Psoas muscle (tissue), 8 donors: ENCODE results near the gene OR4D2. TPM values are rescaled to one million over a fixed set of nuclear protein-coding genes. Genes with fewer than 3 reads are reported as not detected.

Experiments used
- ATAC-seq, 4 donors: fragments of 200-7000 bp; cut with Tn5 transposase; one replicate each; pipeline ENCODE4 v1.9.1; 2020; ENCODE audit warnings: moderate library complexity in 3 of 4, mild to moderate bottlenecking in 2 of 4
- DNase-seq, 2 donors: peaks; one replicate each; pipeline ENCODE4 v3.0.0-alpha.2; 2020
- H3K27ac ChIP-seq: fragments of 200-600 bp; one replicate; pipeline ENCODE4 v1.8.0; 2022
- H3K27me3 ChIP-seq, 3 donors: fragments of 200-600 bp in 1 of 3; one replicate each; pipeline versions ENCODE4 v1.6.1 to v1.8.0; 2013 to 2022; ENCODE audit warnings: low read length in 2 of 3, mild to moderate bottlenecking in 2 of 3, moderate library complexity in 1 of 3; ENCODE audit not compliant: insufficient read depth in 3 of 3
- H3K36me3 ChIP-seq, 2 donors: fragments of 200-600 bp in 1 of 2; one replicate each; pipeline versions ENCODE4 v1.6.1 to v1.8.0; 2013 to 2022; ENCODE audit warnings: low read depth in 1 of 2, mild to moderate bottlenecking in 1 of 2, moderate library complexity in 1 of 2; ENCODE audit not compliant: insufficient read depth in 1 of 2
- H3K4me1 ChIP-seq: fragments of 200-600 bp; one replicate; pipeline ENCODE4 v1.8.0; 2022
- H3K4me3 ChIP-seq: fragments of 200-600 bp; one replicate; pipeline ENCODE4 v1.8.0; 2022; ENCODE audit warnings: mild to moderate bottlenecking
- H3K9me3 ChIP-seq: fragments of 200-600 bp; one replicate; pipeline ENCODE4 v1.8.0; 2022
- CTCF ChIP-seq: fragments of 200-600 bp; IDR thresholded peaks from one replicate; pipeline ENCODE4 v1.8.0; 2022; ENCODE audit warnings: antibody characterized with exemption
- WGBS, 3 donors: extraction: QIAGEN DNeasy Blood & Tissue Kit; methylation state at CpG; one replicate each; pipeline versions ENCODE4 v1.1.6 to v1.1.7; 2013; 5-methylcytosine and 5-hydroxymethylcytosine counted together
- intact Hi-C, 2 donors: fragments of 100-400 bp; cut with DNase I; formaldehyde crosslinking; loops; one replicate each; pipeline versions ENCODE4 v1.11.0 to v1.14.2; 2022
- polyA plus RNA-seq, 3 donors: library from polyadenylated mRNA; stranded (reverse); fragments of 200-250 nt; gene quantifications; one replicate each; pipeline ENCODE4 v1.2.3, GENCODE V29; 2013
- total RNA-seq, 4 donors: library from RNA; stranded (reverse); fragmentation: NEBNext Ultra II Directional in 2 of 4; extraction: Animal tissue kit (Norgen Biotek cat#: 25700) in 2 of 4; gene quantifications; one replicate each; pipeline versions ENCODE4 v1.2.1 to v1.2.4, GENCODE V29; 2021 to 2023
- donor health status: healthy with polysubstance abuse.
- donor health status: DM: no; HTN: no; CAD: no; lungs with moderate emphysema.
- donor health status: Bipolar disorder and iron deficiency.
- donor health status: healthy.
- donor health status: DM: yes; HTN: yes; CAD: no.
- donor health status: DM: no; HTN: no; CAD: no.
- donor health status: DM: no; HTN: no; CAD: no.
- donor health status: DM: yes; HTN: yes; CAD: no.

Gene OR4D2
- total and polyA plus RNA-seq, 7 donors: not detected

- H3K4me3 ChIP-seq: no peak overlapping the region
- no peaks in the 10 kb centered on the region for H3K4me1 ChIP-seq
- peaks cover 13 to 70% of the 10 kb centered on the region in 2 donors for H3K36me3 ChIP-seq
- H3K27ac ChIP-seq: no peak overlapping the region
- intact Hi-C loops: no loop called here
- H3K27me3 ChIP-seq: no peaks in the 10 kb centered on the region
- 69 to 85% (median 77%) methylated on average over 3 of the region's 3 CpGs for WGBS, 3 donors
- H3K9me3 ChIP-seq: no peaks in the 10 kb centered on the region
- ATAC-seq (no peak), DNase-seq (no peak)
- no peak for TF ChIP-seq CTCF
Observed at GRCh38 chr17:58207451-58207850, 40.7 kb downstream of the OR4D2 start.

- peaks cover 16 to 79% of the 10 kb centered on the region in 2 donors for H3K36me3 ChIP-seq
- WGBS, 3 donors: 91 to 95% (median 93%) methylated on average over 4 to 5 of the region's 5 CpGs
- no peaks in the 10 kb centered on the region for H3K9me3 ChIP-seq
- TF ChIP-seq CTCF: no peak
- intact Hi-C loops: no loop called here
- no peak overlapping the region for H3K27ac ChIP-seq
- H3K4me1 ChIP-seq: no peaks in the 10 kb centered on the region
- H3K4me3 ChIP-seq: no peak overlapping the region
- DNase-seq (no peak), ATAC-seq (no peak)
- no peaks in the 10 kb centered on the region for H3K27me3 ChIP-seq
Observed at GRCh38 chr17:58208344-58208743, 41.6 kb downstream of the OR4D2 start.

- Histone ChIP-seq H3K36me3 (peaks cover 16 to 96% of the 10 kb centered on the region in 2 donors), H3K9me3 (no peaks in the 10 kb centered on the region), H3K27ac (no peak overlapping the region), H3K27me3 (no peaks in the 10 kb centered on the region), H3K4me3 (no peak overlapping the region), H3K4me1 (no peaks in the 10 kb centered on the region)
- no peak for DNase-seq
- TF ChIP-seq CTCF: no peak
- intact Hi-C loops: no loop called here
- ATAC-seq: no peak
- 81 to 84% (median 82%) methylated on average over 5 of the region's 5 CpGs for WGBS, 3 donors
Observed at GRCh38 chr17:58210922-58211321, 44.1 kb downstream of the OR4D2 start.

- DNase-seq: no peak
- intact Hi-C loops: loop anchor here in 1 of 2 donors (1.0 kb wide), 1 partner anchor 34 kb away; no protein-coding TSS in a partner anchor
- no peak for TF ChIP-seq CTCF
- no peak overlapping the region for H3K4me3 ChIP-seq
- H3K4me1 ChIP-seq: no peaks in the 10 kb centered on the region
- no peak for ATAC-seq
- peaks cover 4 to 69% of the 10 kb centered on the region in 2 donors for H3K36me3 ChIP-seq
- H3K9me3 ChIP-seq: no peaks in the 10 kb centered on the region
- H3K27ac ChIP-seq: no peak overlapping the region
- no peaks in the 10 kb centered on the region for H3K27me3 ChIP-seq
Observed at GRCh38 chr17:58215685-58216084, 48.9 kb downstream of the OR4D2 start.

- 78 to 96% (median 87%) methylated on average over 3 of the region's 3 CpGs for WGBS, 3 donors
- Histone ChIP-seq H3K27me3 (no peaks in the 10 kb centered on the region), H3K4me3 (no peak overlapping the region), H3K36me3 (peaks cover 3 to 48% of the 10 kb centered on the region in 2 donors), H3K27ac (no peak overlapping the region), H3K4me1 (no peaks in the 10 kb centered on the region), H3K9me3 (no peaks in the 10 kb centered on the region)
- intact Hi-C loops: no loop called here
- DNase-seq (no peak), ATAC-seq (no peak)
- TF ChIP-seq CTCF: no peak
Observed at GRCh38 chr17:58217766-58218165, 51.0 kb downstream of the OR4D2 start.
